Renal cortical epithelial cell (primary cell): Measurements from ENCODE around the gene FTCDNL1. TPM values are rescaled to one million over a fixed set of nuclear protein-coding genes. Genes with fewer than 3 reads are reported as not detected.
A peak's percentile ranks its signal among the peaks of the same experiment; 100 is the strongest.

ENCODE experiments used
- DNase-seq: peaks from one replicate; pipeline ENCODE4 v3.0.0-alpha.2; 2011; ENCODE audit warnings: low read depth
- total RNA-seq: library from RNA; depleted of rRNA; stranded (reverse); fragments of >200 nt; gene quantifications from 2 replicates; pipeline ENCODE4 v1.2.3, GENCODE V29; 2014

FTCDNL1 gene
- total RNA-seq, 1 donor from 2014 or later = 2.8 TPM

DNA sequence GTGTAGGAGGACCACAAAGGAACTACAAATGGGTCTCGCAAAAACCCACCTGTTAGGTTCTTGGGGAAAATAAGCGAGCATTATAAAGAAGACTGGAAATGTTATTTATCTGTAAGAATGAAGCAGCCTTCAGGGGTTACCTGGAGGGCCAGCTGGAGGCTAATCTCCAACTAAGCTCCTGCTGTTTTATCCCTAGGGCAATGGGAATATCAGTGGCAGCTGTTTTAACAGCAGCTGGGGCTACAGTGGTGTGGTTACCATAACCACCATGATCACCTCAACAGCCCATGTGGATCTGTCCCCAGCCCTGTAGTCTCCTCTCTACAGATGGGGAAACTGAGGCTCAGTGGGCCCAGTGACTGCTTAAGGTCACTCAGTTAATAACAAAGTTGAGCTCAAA lies 108.1 kb downstream of the FTCDNL1 start:
- DNase-seq = no peak

DNA sequence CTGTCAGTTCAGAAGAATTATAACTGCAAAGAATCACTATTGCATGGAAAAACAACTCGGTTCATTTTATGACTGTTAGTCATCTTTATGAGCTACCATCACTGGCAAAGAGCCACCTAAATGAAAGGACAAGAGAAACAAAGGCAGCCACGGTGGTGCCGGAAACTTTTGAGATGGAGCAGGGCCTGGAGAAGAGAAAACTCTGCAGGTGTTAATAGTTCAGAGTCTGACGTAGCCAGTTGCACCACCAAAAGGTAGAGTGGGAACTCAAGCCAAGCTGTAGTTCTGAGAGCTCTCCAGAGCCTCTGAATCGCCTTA lies 110.9 kb downstream of the FTCDNL1 start:
- no peak for DNase-seq

- peak; percentile 41 for DNase-seq
Measured at GRCh38 chr2:199739413-199740110, 111.4 kb downstream of the FTCDNL1 start.

- peak; percentile 91 for DNase-seq
Measured at GRCh38 chr2:199738727-199739412, 112.1 kb downstream of the FTCDNL1 start.

- DNase-seq = no peak
Measured at GRCh38 chr2:199734651-199735050, 116.3 kb downstream of the FTCDNL1 start.

DNA sequence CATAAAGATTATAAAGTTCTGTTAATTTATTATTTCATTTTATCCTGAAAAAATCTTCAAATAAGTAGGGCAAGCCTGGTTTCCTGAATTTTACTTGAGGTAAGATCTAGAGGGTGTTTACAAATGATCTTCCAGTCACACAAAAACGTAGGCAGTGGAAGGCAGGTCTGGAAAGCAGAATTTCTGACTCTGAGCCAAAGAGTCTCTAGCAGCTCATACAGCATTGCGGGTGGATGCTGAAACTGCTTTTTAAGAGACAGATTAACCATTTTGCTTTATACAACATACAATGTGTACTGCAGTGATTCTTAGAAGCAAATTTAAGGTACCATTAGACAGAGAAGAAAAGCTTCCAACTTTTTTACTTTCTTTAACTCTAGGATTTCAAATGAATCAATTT lies 117.0 kb downstream of the FTCDNL1 start:
- DNase-seq = no peak

DNA sequence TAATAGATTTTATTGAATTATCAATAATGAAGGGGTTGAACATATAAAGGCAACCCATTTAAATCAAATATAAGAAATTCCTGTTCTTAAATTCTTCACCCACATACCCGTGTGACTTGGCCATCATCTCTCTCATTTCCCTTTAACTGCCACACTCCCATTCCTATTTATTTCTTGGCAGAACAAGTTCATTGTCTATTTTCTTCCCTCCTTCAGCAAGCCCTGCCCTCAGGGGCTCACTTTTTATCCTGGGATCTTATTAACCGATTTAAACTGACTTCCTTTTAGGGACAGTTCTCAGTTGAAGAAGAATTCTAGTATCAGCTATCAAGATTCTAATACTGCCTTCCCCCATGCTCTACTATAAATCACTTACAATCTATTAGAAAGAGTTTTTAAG lies 123.2 kb downstream of the FTCDNL1 start:
- DNase-seq = no peak

GRCh38 chr2:199727306-199727705 lies 123.7 kb downstream of the FTCDNL1 start:
- DNase-seq = no peak

DNA sequence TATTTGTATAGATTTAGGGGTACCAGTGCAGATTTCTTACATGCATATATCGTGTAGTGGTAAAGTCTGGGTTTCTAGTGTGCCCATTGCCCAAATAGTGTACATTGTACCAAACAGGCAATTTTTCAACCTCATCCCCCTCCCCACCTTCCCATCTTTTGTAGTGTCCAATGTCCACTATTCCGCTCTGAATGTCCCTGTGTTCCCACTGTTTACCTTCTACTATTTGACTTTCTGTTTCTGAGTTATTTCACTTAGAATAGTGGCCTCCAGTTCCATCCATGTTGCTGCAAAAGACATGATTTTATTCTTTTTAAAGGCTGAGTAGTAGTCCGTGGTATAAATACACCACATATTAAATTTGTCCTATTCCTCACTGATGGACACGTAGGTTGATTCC lies 132.9 kb downstream of the FTCDNL1 start:
- no peak for DNase-seq

DNA sequence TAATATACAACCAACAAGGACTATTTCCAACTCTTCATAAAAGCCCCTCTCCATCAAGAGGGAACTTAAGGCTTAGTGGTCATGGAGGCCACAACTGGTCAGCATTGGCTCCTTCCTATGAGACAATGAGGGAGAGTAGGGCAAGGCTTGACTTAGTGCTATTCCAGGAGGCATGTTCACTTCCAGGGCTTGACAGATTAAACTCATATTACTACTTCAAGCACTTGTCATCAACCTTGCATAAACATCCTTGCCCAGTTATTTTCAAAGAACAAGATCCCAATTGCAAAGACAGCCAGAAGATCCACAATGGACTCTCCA lies 133.4 kb downstream of the FTCDNL1 start:
- DNase-seq = no peak

DNA sequence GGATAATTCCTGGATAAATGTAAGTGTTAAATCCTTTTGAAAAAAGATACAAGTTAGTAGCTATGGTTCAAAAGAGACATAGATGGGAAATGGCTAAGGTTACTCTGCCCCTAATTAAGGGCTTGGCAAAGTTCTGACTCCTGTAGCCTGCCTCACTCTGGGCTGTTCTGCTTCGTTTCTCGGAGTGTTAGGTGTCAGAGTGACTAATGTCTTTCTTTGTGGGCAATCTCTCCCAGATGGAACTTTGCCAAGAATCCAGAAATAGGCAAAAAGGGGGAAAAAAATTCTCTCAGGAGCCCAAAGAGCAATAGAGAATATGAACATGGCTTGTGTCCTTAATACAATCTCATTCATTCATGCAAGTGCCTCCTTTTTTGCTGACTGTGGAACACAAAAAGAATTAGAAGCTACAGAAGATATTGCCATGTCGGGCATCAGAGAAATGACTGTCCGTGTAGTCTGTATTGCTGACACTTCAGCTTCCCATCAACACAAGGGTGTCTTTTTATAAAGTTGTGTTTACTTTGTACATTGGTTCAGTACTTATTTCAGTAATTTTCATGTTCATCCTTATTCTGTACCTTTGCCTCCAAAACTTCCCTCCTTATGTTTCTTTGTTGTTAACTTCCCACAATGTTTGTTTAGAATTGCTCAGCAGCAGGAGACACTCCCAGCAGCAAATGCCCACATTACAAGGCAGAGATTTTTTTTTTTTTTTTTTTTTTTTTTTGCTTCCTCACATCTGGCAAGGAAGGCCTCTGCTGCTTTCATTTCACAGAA lies 134.0 kb downstream of the FTCDNL1 start:
- peak; percentile 82 for DNase-seq

- DNase-seq = no peak
Measured at GRCh38 chr2:199713746-199714145, 137.2 kb downstream of the FTCDNL1 start.

GRCh38 chr2:199710551-199710950 lies 140.4 kb downstream of the FTCDNL1 start:
- no peak for DNase-seq

Other genes starting within 250 kb of the FTCDNL1 start
- 12.2 and 12.9 TPM in 2 replicates for gene C2orf69, start 60.1 kb upstream of the FTCDNL1 start, total RNA-seq
- gene TYW5, start 104.3 kb upstream of the FTCDNL1 start, total RNA-seq = 8.7 and 12.0 TPM in 2 replicates
- gene MAIP1, start 104.4 kb upstream of the FTCDNL1 start, total RNA-seq = 26.2 and 31.3 TPM in 2 replicates